ENCODE measurements around the gene MGAT5. TPM values are rescaled to one million over a fixed set of nuclear protein-coding genes. Genes with fewer than 3 reads are reported as not detected.

Gene MGAT5
- total RNA-seq, 1 experiment from 2014 or later, result 34.0 TPM

DNA sequence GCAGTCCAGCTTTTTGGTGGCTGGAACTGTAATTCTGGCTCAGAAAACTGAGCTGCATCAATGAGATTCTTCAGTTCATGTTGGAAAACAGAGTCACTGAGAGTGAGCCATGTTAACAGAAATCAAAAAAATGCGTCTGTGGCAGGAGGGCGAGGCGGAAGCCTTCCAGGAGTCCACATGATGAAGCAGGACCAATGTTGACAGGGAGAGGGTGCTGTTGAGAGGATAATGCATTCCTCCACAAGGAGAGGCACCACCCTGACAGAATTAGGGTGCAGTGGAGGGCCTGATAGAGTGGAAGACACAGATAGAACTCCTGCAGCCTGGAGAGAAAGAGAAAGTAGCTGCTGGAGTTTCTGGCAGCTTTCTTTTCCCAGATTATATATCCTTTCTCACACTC, 111.5 kb downstream of the MGAT5 start:
- ATAC-seq (peak; percentile 89), DNase-seq (ENCODE audit: low read depth, low spot score) (peak; percentile 10)
- intact Hi-C loops (cut with micrococcal nuclease), result no loop called here
- ChIA-PET RAD21 (ENCODE audit: low non-redundant PET in 1 of 2, low total read pairs in 2 of 2, uncharacterized antibody in 2 of 2, unreplicated experiment in 2 of 2) (no interaction called here), CTCF (no interaction called here), POLR2A (no interaction called here)
- Histone ChIP-seq H3K4me2 (ENCODE audit: low read length) (no peak overlapping the region), H3K36me3 (ENCODE audit: control insufficient read depth in 1 of 2, insufficient read depth in 2 of 2, low read length in 2 of 2) (no peaks in the 10 kb centered on the region), H3K9ac (ENCODE audit: low read length) (no peak overlapping the region), H3K27ac (ENCODE audit: low read depth, low read length) (no peak overlapping the region), H3K27me3 (ENCODE audit: insufficient read depth, low read length) (no peaks in the 10 kb centered on the region), H3K4me1 (ENCODE audit: control insufficient read depth in 1 of 2, insufficient read depth in 2 of 2, low read length in 2 of 2) (no peaks in the 10 kb centered on the region; a peak in 1 of 4 replicates), H3K4me3 (replicated peaks in 1 of 2; ENCODE audit: low read depth in 1 of 2, low read length in 2 of 2) (no peak overlapping the region), H3K9me3 (ENCODE audit: control insufficient read depth in 1 of 2, insufficient read depth in 1 of 2, low read depth in 1 of 2, low read length in 2 of 2) (no peaks in the 10 kb centered on the region), H4K20me1 (ENCODE audit: insufficient read depth) (no peaks in the 10 kb centered on the region), H3K79me2 (ENCODE audit: insufficient read depth, low read length) (no peaks in the 10 kb centered on the region), H2AFZ (ENCODE audit: low read depth, low read length, poor library complexity, severe bottlenecking) (no peak overlapping the region), H3K9me2 (ENCODE audit: insufficient read depth) (no peaks in the 10 kb centered on the region)
- TF ChIP-seq RAD21 (IDR thresholded peaks at IDR 0.05; ENCODE audit: low read depth), result peak; percentile 11; the same call in 1 of the 2 replicates
- no peak for TF ChIP-seq EZH2phosphoT487 (IDR thresholded peaks at IDR 0.05; ENCODE audit: borderline replicate concordance)
- no peak for TF ChIP-seq FOSL1 (IDR thresholded peaks at IDR 0.05; ENCODE audit: low read depth)
- no peak for TF ChIP-seq POLR2A (IDR thresholded peaks at IDR 0.05; ENCODE audit: borderline replicate concordance, extremely low read depth, insufficient read depth, insufficient read length)
- TF ChIP-seq, protein P1, sequence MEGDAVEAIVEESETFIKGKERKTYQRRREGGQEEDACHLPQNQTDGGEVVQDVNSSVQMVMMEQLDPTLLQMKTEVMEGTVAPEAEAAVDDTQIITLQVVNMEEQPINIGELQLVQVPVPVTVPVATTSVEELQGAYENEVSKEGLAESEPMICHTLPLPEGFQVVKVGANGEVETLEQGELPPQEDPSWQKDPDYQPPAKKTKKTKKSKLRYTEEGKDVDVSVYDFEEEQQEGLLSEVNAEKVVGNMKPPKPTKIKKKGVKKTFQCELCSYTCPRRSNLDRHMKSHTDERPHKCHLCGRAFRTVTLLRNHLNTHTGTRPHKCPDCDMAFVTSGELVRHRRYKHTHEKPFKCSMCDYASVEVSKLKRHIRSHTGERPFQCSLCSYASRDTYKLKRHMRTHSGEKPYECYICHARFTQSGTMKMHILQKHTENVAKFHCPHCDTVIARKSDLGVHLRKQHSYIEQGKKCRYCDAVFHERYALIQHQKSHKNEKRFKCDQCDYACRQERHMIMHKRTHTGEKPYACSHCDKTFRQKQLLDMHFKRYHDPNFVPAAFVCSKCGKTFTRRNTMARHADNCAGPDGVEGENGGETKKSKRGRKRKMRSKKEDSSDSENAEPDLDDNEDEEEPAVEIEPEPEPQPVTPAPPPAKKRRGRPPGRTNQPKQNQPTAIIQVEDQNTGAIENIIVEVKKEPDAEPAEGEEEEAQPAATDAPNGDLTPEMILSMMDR (IDR thresholded peaks at IDR 0.05 in 2 of 3, conservative IDR thresholded peaks at IDR 0.05 in 1 of 3; ENCODE audit: borderline replicate concordance in 1 of 3, insufficient read depth in 1 of 3, low read depth in 2 of 3, low read length in 2 of 3), result peak; percentile 22 to 34 (median 28); a peak in 3 of 6 replicates
- no peak for TF ChIP-seq EGR1 (IDR thresholded peaks at IDR 0.05; ENCODE audit: low read depth)
- no TSS peak for BruUV-seq (replicated peaks)

DNA sequence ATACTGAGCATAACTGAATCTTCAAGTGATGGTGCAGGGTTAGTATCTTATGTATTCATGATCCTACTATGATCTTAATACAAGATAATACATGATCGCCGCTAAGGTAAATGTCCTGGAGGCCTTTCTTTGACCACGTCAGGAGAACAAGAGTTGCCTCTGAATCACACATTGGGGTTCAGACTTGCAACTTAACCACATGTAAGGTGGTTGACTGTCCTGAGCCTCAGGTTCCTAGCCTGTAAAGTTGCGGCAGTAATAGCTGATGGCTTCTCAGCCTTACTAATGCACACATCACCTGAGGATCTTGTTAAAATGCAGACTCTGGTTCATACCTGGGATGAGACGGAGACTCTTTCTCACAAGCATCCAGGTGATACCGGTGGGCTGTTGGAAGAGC, 112.5 kb downstream of the MGAT5 start:
- Histone ChIP-seq H3K79me2 (ENCODE audit: insufficient read depth, low read length) (no peaks in the 10 kb centered on the region), H3K27me3 (ENCODE audit: insufficient read depth, low read length) (no peaks in the 10 kb centered on the region), H3K4me2 (ENCODE audit: low read length) (no peak overlapping the region), H3K9me2 (ENCODE audit: insufficient read depth) (no peaks in the 10 kb centered on the region), H4K20me1 (ENCODE audit: insufficient read depth) (no peaks in the 10 kb centered on the region), H3K27ac (ENCODE audit: low read depth, low read length) (no peak overlapping the region), H3K4me3 (replicated peaks in 1 of 2; ENCODE audit: low read depth in 1 of 2, low read length in 2 of 2) (no peak overlapping the region), H2AFZ (ENCODE audit: low read depth, low read length, poor library complexity, severe bottlenecking) (no peak overlapping the region), H3K9me3 (ENCODE audit: control insufficient read depth in 1 of 2, insufficient read depth in 1 of 2, low read depth in 1 of 2, low read length in 2 of 2) (no peaks in the 10 kb centered on the region), H3K36me3 (ENCODE audit: control insufficient read depth in 1 of 2, insufficient read depth in 2 of 2, low read length in 2 of 2) (no peaks in the 10 kb centered on the region), H3K9ac (ENCODE audit: low read length) (no peak overlapping the region), H3K4me1 (ENCODE audit: control insufficient read depth in 1 of 2, insufficient read depth in 2 of 2, low read length in 2 of 2) (no peaks in the 10 kb centered on the region; a peak in 1 of 4 replicates)
- ATAC-seq, result no peak
- intact Hi-C loops (cut with micrococcal nuclease), result no loop called here
- ChIA-PET CTCF (no interaction called here), RAD21 (ENCODE audit: low non-redundant PET in 1 of 2, low total read pairs in 2 of 2, uncharacterized antibody in 2 of 2, unreplicated experiment in 2 of 2) (no interaction called here), POLR2A (no interaction called here)
- DNase-seq (ENCODE audit: low read depth, low spot score), result no peak
- no TSS peak for BruUV-seq (replicated peaks)
- no peak for TF ChIP-seq JUND (IDR thresholded peaks at IDR 0.05)
- TF ChIP-seq FOSL1 (IDR thresholded peaks at IDR 0.05; ENCODE audit: low read depth), result no peak
- no peak for TF ChIP-seq ZNF274 (IDR thresholded peaks at IDR 0.05; ENCODE audit: low read depth, low read length)
- TF ChIP-seq ZFX (IDR thresholded peaks at IDR 0.05), result no peak
- TF ChIP-seq, protein P2, sequence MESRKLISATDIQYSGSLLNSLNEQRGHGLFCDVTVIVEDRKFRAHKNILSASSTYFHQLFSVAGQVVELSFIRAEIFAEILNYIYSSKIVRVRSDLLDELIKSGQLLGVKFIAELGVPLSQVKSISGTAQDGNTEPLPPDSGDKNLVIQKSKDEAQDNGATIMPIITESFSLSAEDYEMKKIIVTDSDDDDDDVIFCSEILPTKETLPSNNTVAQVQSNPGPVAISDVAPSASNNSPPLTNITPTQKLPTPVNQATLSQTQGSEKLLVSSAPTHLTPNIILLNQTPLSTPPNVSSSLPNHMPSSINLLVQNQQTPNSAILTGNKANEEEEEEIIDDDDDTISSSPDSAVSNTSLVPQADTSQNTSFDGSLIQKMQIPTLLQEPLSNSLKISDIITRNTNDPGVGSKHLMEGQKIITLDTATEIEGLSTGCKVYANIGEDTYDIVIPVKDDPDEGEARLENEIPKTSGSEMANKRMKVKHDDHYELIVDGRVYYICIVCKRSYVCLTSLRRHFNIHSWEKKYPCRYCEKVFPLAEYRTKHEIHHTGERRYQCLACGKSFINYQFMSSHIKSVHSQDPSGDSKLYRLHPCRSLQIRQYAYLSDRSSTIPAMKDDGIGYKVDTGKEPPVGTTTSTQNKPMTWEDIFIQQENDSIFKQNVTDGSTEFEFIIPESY (IDR thresholded peaks at IDR 0.05; ENCODE audit: extremely low read depth, insufficient replicate concordance, low read length), result no peak
- TF ChIP-seq YY1 (IDR thresholded peaks at IDR 0.05; ENCODE audit: extremely low read depth, insufficient replicate concordance, low read depth, low read length), result no peak
- TF ChIP-seq SIN3A (IDR thresholded peaks at IDR 0.05; ENCODE audit: low read depth), result no peak
- no peak for TF ChIP-seq ELF1 (IDR thresholded peaks at IDR 0.05; ENCODE audit: borderline replicate concordance, low read depth)
- no peak for TF ChIP-seq POLR2AphosphoS5 (IDR thresholded peaks at IDR 0.05; ENCODE audit: low read depth, low read length)
- TF ChIP-seq CBX3 (IDR thresholded peaks at IDR 0.05; ENCODE audit: low read depth), result no peak
- no peak for TF ChIP-seq EZH2 (IDR thresholded peaks at IDR 0.05)
- TF ChIP-seq, protein P1 (IDR thresholded peaks at IDR 0.05 in 2 of 3, conservative IDR thresholded peaks at IDR 0.05 in 1 of 3; ENCODE audit: borderline replicate concordance in 1 of 3, insufficient read depth in 1 of 3, low read depth in 2 of 3, low read length in 2 of 3), result no peak

Data from HCT116 (cell line).